Naive thymus-derived CD8-positive, alpha-beta T cell (primary cell): ENCODE measurements around the gene GCK. TPM values are rescaled to one million over a fixed set of nuclear protein-coding genes. Genes with fewer than 3 reads are reported as not detected.
A peak's percentile ranks its signal among the peaks of the same experiment; 100 is the strongest.
"Not testable (repeated sequence)": the region's sequence is repeated elsewhere in the genome, so short reads cannot be mapped to it uniquely, and the experiment has no call there.

ENCODE experiments used
- ATAC-seq, 2 donors: fragments of 150-1000 bp; cut with Tn5 transposase in 1 of 2; sonication (Bioruptor Pico), chemical (Tn5 transposase) in 1 of 2; 1 replicate in 1 of 2; 2 replicates in 1 of 2; pipeline ENCODE4 v1.10.0; 2021; ENCODE audit warnings: mild to moderate bottlenecking in 2 of 2, moderate library complexity in 2 of 2
- POLR2A ChIA-PET: fragments of 350-600 bp; sonication (Branson Sonifier 250); formaldehyde crosslinking; loops from one replicate; lab custom pipeline; 2021; ENCODE audit warnings: antibody characterized with exemption; lab: Charles Lee
- DNase-seq, 10 donors: peaks; one replicate each; pipeline versions ENCODE4 v3.0.0 to v3.0.0-alpha.2; 2020 to 2022
- H3K27ac Mint-ChIP-seq, 10 donors: one replicate each; pipeline ENCODE4 v1.8.0; 2020 to 2022; ENCODE audit warnings: mild to moderate bottlenecking in 10 of 10, mixed read lengths in 10 of 10, moderate library complexity in 4 of 10, inconsistent platforms in 1 of 10
- H3K27me3 Mint-ChIP-seq, 5 donors: one replicate each; pipeline ENCODE4 v1.8.0; 2021 to 2022; ENCODE audit warnings: mixed read lengths in 5 of 5
- H3K36me3 Mint-ChIP-seq, 3 donors: one replicate each; pipeline ENCODE4 v1.8.0; 2020 to 2022; ENCODE audit warnings: mixed read lengths in 3 of 3, mild to moderate bottlenecking in 2 of 3, inconsistent platforms in 1 of 3
- H3K4me1 Mint-ChIP-seq, 4 donors: one replicate each; pipeline ENCODE4 v1.8.0; 2021 to 2022; ENCODE audit warnings: mixed read lengths in 4 of 4
- H3K4me3 Mint-ChIP-seq, 10 donors: one replicate each; pipeline ENCODE4 v1.8.0; 2020 to 2022; ENCODE audit warnings: mild to moderate bottlenecking in 10 of 10, mixed read lengths in 10 of 10, moderate library complexity in 6 of 10, inconsistent platforms in 1 of 10
- H3K9me3 Mint-ChIP-seq, 9 donors: one replicate each; pipeline ENCODE4 v1.8.0; 2020 to 2022; ENCODE audit warnings: mixed read lengths in 9 of 9, mild to moderate bottlenecking in 3 of 9, inconsistent platforms in 1 of 9, moderate library complexity in 1 of 9
- polyA plus RNA-seq, 3 donors: library from polyadenylated mRNA; unstranded; fragments of 300-500 nt; fragmentation: Illumina TruSeq; gene quantifications; one replicate each; pipeline ENCODE4 v1.2.3, GENCODE V29; 2021
- total RNA-seq, 8 experiments: library from RNA in 2 of 8; stranded (reverse) in 2 of 8; gene quantifications; one replicate each; pipeline ENCODE4 v1.2.3 and lab custom pipeline; 2021 to 2026

Gene GCK
- total and polyA plus RNA-seq, 5 experiments from 2014 or later, result 0.58 to 4.8 (median 1.2) TPM

DNA sequence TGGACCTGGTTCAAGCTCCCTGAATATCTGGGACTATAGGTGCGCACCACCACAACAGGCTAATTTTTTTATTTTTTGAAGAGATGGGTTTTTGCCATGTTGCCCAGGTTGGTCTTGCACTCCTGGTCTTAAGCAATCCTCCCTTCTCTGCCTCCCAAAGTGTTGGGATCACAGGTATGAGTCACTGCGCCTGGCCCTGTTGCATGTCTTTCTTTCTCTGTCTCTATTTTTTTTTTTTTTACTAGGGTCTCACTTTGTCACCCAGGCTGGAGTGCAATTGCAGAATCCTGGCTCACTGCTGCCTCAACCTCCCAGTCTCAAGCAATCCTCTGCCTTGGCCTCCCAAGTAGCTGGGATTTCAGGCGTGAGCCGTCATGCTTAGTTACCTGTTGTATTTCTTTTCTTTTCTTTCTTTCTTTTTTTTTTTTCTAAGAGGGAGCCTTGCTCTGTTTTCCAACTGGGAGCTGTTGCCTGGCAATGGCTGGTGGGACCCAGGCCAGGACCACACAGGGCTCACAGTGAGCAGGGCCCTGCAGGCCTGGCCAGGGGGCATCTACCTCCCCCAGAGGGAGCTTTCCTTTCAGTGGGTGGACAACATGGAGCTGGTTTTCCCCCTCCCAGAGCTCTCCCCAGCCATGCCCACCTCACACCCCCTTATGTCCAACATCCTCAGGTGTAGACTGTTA is 54.2 kb downstream of the GCK start:
- H3K4me3 Mint-ChIP-seq, result no peak overlapping the region
- DNase-seq, result no peak
- POLR2A ChIA-PET, result interaction anchor here (0.6 to 0.8 kb wide), 2 partner anchors 10 to 88 kb away, joined by 3 read pairs; no protein-coding TSS in a partner anchor
- H3K9me3 Mint-ChIP-seq, result no peaks in the 10 kb centered on the region
- H3K27me3 Mint-ChIP-seq, result no peaks in the 10 kb centered on the region
- H3K36me3 Mint-ChIP-seq, result no peaks in the 10 kb centered on the region
- ATAC-seq, result no peak
- H3K27ac Mint-ChIP-seq, result peak overlapping the region in 1 of 10 donors; percentile 79
- H3K4me1 Mint-ChIP-seq, result peaks cover 0 to 2% (median 0%) of the 10 kb centered on the region in 4 donors

DNA sequence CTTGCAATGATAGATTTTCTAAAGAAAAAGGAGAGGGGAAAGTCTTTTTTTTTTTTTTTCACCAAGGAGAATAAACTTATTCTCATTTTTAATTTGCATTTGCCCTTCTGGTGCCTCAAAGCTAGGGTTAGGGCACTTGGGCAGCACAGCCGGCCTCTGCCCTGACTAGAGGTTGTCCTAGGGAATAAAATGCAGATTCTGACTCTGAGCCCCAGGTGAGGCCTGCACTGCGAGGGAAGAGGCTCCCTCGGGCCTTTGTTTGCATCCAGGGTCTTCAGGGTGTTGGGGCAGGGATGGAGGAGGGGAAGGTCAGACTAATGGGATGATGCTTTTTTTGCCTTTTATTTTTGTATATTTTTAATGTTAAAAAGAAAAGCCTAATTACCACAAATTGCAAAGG is 55.9 kb downstream of the GCK start:
- no peaks in the 10 kb centered on the region for H3K27me3 Mint-ChIP-seq
- peak overlapping the region in 1 of 10 donors; percentile 43 for H3K27ac Mint-ChIP-seq
- DNase-seq (no peak), ATAC-seq (no peak)
- POLR2A ChIA-PET, result no interaction called here
- no peaks in the 10 kb centered on the region for H3K9me3 Mint-ChIP-seq
- H3K4me3 Mint-ChIP-seq, result no peak overlapping the region
- H3K4me1 Mint-ChIP-seq, result peaks cover 0 to 2% (median 0%) of the 10 kb centered on the region in 4 donors
- H3K36me3 Mint-ChIP-seq, result no peaks in the 10 kb centered on the region

DNA sequence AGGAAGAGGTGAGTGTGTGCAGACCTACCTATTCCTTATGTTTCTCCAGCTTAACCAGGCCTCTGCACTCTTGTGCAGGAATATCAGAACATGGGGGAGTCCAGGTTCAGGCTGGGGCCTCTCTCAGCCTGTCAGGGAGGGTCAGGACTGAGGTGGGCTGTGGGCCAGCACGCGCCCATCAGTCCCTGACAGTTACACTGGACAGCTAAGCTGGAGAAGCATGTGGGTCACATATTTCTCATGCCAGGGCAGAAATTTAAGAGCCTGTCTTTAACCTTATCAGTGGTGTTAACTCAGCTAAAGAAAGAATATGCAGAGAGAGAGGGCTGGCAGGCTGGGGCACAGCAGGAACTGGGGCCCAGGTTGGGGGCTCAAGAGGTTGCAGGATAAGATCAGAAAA is 57.2 kb downstream of the GCK start:
- Mint-ChIP-seq H3K27ac (no peak overlapping the region), H3K4me1 (peaks cover 0 to 2% (median 0%) of the 10 kb centered on the region in 4 donors), H3K4me3 (no peak overlapping the region), H3K27me3 (no peaks in the 10 kb centered on the region), H3K9me3 (no peaks in the 10 kb centered on the region), H3K36me3 (no peaks in the 10 kb centered on the region)
- ATAC-seq (no peak), DNase-seq (no peak)
- POLR2A ChIA-PET, result no interaction called here

DNA sequence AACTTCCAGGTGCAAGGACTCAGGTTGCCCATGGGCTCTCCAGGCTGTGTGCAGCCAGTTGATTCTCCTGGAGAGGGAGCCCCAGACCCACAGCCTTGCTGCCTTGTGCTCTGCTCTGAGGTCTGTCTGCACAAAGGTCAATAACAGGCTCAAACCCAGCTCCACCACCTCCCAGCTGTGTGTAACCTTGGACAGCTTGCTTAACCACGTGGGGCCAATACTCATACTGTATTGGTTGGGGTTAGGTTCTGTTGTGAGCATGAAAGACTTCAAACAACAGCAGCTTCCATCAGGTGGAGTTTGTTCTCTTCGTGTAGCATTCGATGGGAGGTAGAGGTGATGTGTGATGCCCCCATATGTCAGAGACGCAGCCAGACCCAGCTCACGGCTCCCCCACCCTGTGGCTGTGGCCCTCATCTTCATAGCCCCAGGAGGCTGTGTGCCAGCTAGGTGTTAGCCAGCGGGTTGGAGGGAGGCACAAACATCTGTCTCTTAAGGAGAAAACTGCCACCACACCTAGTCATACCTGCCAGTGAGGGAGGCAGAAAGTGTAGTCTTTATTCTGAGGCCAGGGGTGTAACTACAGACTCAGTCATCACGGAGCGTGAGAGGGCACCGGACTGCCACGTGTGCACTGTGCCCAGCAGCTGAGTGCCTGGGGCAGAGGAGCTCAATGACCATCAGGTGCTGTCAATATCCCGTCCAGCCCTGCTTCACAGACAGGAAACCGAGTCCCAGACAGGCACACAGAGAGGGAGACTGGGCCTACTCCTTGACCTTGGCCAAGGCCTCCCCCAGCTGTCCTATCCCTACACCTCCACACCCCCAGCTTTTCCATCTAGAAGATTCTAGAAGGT is 57.8 kb downstream of the GCK start:
- POLR2A ChIA-PET, result interaction anchor here (1.1 kb wide), 1 partner anchor 22 kb away, joined by 4 read pairs; no protein-coding TSS in a partner anchor

DNA sequence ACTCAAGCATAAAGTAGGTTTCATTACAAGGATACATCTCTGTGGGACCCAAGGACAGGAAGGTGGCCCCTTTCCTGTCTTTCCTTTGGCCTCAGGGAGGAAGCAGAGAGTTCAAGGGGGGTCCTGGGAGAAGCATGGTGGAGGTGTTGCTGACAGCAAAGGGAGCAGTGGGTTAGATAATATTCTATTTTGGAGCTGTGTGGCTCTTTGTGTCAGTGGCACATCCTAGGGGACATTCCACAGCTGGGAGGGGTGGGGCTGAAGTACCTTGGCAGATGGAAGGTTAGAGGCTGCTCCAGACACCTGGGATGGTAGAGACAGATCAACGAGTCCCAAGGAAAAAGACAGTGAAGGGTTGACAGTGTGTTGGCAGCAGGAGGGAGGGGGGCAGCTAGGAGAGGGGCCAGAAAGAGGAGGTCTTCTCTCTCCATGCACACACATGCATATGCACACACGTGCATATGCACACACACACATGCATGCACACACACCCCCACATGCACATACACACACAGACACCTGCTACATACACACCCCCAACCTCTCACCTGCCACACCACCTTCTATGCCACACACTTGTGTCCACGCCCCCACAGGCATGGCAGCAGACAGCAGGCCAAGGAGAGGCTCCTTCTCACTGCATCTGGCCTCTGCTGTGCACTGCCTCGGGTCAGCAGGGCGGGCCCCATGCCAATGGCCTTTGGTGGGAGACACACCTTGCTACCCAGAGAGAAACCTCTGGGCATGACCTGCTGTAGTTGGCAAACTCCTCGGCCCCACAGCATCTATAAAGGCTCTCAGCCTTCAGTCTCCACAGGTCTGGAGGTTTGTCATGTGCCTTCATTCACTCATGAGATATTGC is 60.3 kb downstream of the GCK start:
- no peaks in the 10 kb centered on the region for H3K9me3 Mint-ChIP-seq
- no peaks in the 10 kb centered on the region for H3K36me3 Mint-ChIP-seq
- no peaks in the 10 kb centered on the region for H3K27me3 Mint-ChIP-seq
- POLR2A ChIA-PET, result no interaction called here
- H3K4me3 Mint-ChIP-seq, result no peak overlapping the region
- ATAC-seq (no peak), DNase-seq (no peak)
- H3K27ac Mint-ChIP-seq, result no peak overlapping the region
- peaks cover 3 to 8% (median 4%) of the 10 kb centered on the region in 4 donors for H3K4me1 Mint-ChIP-seq

More for the DNA sequence above, 57.8 kb downstream of the GCK start:
- no peaks in the 10 kb centered on the region for H3K36me3 Mint-ChIP-seq
- DNase-seq, result no peak
- no peak overlapping the region for H3K4me3 Mint-ChIP-seq
- no peak for ATAC-seq
- no peaks in the 10 kb centered on the region for H3K27me3 Mint-ChIP-seq
- H3K4me1 Mint-ChIP-seq, result peaks cover 0 to 2% (median 0%) of the 10 kb centered on the region in 4 donors
- no peaks in the 10 kb centered on the region for H3K9me3 Mint-ChIP-seq
- no peak overlapping the region for H3K27ac Mint-ChIP-seq

GRCh38 chr7:44127161-44127560 is 62.1 kb downstream of the GCK start:
- ATAC-seq (no peak), DNase-seq (no peak)
- Mint-ChIP-seq H3K4me1 (peaks cover 7 to 23% (median 15%) of the 10 kb centered on the region in 4 donors), H3K4me3 (no peak overlapping the region), H3K9me3 (no peaks in the 10 kb centered on the region), H3K27ac (no peak overlapping the region), H3K36me3 (no peaks in the 10 kb centered on the region), H3K27me3 (no peaks in the 10 kb centered on the region)
- POLR2A ChIA-PET, result interaction anchor here (1.3 kb wide), 1 partner anchor 49 kb away, joined by 3 read pairs; no protein-coding TSS in a partner anchor

DNA sequence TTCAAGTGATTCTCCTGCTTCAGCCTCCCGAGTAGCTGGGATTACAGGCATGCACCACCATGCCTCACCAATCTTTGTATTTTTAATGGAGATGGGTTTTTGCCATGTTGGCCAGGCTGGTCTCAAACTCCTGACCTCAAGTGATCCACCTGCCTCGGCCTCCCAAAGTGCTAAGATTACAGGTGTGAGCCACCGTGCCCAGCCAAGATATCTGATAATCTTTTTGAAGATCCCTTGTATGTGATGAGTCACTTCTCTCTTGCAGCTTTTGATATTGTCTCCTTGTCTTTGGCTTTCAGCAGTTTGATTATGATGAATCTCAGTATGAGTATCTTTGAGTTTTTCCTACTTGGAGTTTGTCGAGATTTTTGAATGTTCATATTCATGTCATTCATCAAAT is 62.7 kb downstream of the GCK start:
- not testable (repeated sequence) for H3K36me3 Mint-ChIP-seq, ATAC-seq, DNase-seq, H3K4me3 Mint-ChIP-seq, H3K27me3 Mint-ChIP-seq, H3K9me3 Mint-ChIP-seq
- Mint-ChIP-seq H3K4me1 (peaks cover 7 to 25% (median 20%) of the 10 kb centered on the region in 4 donors), H3K27ac (peak overlapping the region in 3 of 10 donors; percentile 8 to 15 (median 10))
- POLR2A ChIA-PET, result interaction anchor here (1.3 kb wide), 1 partner anchor 48 kb away, joined by 3 read pairs; no protein-coding TSS in a partner anchor

GRCh38 chr7:44124822-44125202 is 64.4 kb downstream of the GCK start:
- Mint-ChIP-seq H3K4me1 (peaks cover 11 to 34% (median 32%) of the 10 kb centered on the region in 4 donors), H3K9me3 (no peaks in the 10 kb centered on the region), H3K36me3 (peaks cover 0 to 12% (median 0%) of the 10 kb centered on the region in 3 donors), H3K27ac (peak overlapping the region in 5 of 10 donors; percentile 33 to 75 (median 63)), H3K4me3 (peak overlapping the region in 9 of 10 donors; percentile 7 to 80 (median 58)), H3K27me3 (no peaks in the 10 kb centered on the region)
- ATAC-seq, result no peak
- POLR2A ChIA-PET, result no interaction called here
- no peak for DNase-seq

DNA sequence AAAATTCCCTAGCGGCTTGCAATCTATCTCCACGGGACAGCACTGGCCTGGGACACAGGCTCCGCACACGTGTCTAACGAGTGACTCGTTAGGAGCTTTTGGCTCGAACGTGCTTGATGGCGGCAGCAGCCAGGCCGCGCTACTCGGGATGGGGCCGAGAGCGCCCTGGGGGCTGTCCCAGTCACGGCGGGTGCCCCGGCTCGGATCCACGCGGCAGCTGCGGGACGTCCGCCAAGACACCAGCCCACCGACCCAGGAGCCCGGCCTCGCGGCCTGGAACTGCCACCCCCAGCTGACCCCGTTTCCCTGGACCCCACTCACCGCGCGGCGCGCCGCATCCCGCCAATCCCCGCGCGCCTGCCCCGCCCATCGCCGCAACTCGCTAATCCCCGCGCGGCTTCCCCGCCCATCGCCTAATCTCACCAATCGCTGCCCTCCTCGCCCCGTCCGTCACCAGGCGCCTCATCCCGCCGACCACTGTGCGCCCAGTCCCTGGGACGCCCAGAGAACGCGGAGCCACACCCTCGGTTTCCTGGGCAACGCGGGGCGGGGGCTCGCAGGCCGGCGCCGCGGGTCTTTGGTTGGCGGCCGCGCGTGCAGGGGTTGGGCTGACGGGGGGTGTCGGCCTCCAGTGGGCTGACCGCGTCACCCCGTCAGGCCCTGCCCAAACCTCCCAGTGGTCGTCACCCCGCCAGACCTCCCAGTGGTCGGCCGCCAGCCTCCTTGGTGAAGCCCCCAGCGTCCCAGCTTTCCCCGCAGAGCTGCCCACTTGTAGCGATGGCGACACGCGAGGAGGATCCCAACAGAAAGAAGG is 65.8 kb downstream of the GCK start, which contains the start of gene POLD2:
POLD2 (minus strand) TSS at position 359 of the 814 bp plus-strand sequence. CDS start 1,495 bp downstream, outside the sequence.
- Mint-ChIP-seq H3K9me3 (no peaks in the 10 kb centered on the region), H3K27ac (peak within 1 kb of the TSS; percentile 79 to 97 (median 92)), H3K36me3 (peaks cover 0 to 22% (median 2%) of the 10 kb centered on the region in 3 donors), H3K4me3 (peak within 1 kb of the TSS; percentile 80 to 97 (median 92)), H3K4me1 (peaks cover 14 to 41% (median 36%) of the 10 kb centered on the region in 4 donors), H3K27me3 (no peaks in the 10 kb centered on the region)
- peak; percentile 93 to 98 (median 96) for DNase-seq
- peak; percentile 97 to 98 for ATAC-seq
- POLR2A ChIA-PET, result interaction anchor here (0.7 to 2.1 kb wide), 8 partner anchors 18 to 79 kb away, joined by 3 to 12 read pairs (median 4); partner anchors contain the start of genes AEBP1, DBNL, PGAM2 and YKT6

- DNase-seq (no peak), ATAC-seq (no peak)
- Mint-ChIP-seq H3K36me3 (peaks cover 0 to 29% (median 2%) of the 10 kb centered on the region in 3 donors), H3K4me1 (peaks cover 19 to 48% (median 37%) of the 10 kb centered on the region in 4 donors), H3K9me3 (no peaks in the 10 kb centered on the region), H3K27me3 (no peaks in the 10 kb centered on the region), H3K4me3 (peak overlapping the region; percentile 80 to 97 (median 92)), H3K27ac (peak overlapping the region; percentile 45 to 96 (median 88))
- POLR2A ChIA-PET, result interaction anchor here (0.9 to 2.1 kb wide), 5 partner anchors 18 to 78 kb away, joined by 3 to 12 read pairs (median 6); partner anchors contain the start of genes AEBP1 and DBNL
Observed at GRCh38 chr7:44122529-44122928, 66.7 kb downstream of the GCK start.
